ENCODE results near the gene SLC30A5.
"Not testable (repeated sequence)": the region's sequence is repeated elsewhere in the genome, so short reads cannot be mapped to it uniquely, and the experiment has no call there.

DNA sequence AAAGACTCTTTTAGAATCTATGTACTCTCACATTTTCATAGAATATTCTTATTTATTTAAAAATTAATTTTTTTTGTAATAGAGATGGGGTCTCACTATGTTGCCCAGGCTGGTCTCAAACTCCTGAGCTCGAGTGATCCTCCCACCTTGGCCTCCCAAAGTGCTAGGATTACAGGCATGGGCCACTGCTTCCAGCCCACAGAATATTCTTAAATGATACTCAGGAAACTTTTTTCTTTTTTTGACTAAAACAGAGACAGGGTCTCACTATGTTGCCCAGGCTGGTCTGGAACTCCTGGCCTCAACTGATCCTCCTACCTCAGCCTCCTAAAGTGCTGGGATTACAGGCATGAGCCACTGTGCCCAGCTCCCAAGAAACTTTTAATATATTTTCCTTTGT, 43.4 kb downstream of the SLC30A5 start:
- TF ChIP-seq, protein P1, sequence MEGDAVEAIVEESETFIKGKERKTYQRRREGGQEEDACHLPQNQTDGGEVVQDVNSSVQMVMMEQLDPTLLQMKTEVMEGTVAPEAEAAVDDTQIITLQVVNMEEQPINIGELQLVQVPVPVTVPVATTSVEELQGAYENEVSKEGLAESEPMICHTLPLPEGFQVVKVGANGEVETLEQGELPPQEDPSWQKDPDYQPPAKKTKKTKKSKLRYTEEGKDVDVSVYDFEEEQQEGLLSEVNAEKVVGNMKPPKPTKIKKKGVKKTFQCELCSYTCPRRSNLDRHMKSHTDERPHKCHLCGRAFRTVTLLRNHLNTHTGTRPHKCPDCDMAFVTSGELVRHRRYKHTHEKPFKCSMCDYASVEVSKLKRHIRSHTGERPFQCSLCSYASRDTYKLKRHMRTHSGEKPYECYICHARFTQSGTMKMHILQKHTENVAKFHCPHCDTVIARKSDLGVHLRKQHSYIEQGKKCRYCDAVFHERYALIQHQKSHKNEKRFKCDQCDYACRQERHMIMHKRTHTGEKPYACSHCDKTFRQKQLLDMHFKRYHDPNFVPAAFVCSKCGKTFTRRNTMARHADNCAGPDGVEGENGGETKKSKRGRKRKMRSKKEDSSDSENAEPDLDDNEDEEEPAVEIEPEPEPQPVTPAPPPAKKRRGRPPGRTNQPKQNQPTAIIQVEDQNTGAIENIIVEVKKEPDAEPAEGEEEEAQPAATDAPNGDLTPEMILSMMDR (conservative IDR thresholded peaks at IDR 0.05; ENCODE audit: low read depth, low read length) = not testable (repeated sequence)
- TF ChIP-seq EZH2 (IDR thresholded peaks at IDR 0.05; ENCODE audit: low read length, unreplicated experiment); EZH2phosphoT487 (IDR thresholded peaks at IDR 0.05; ENCODE audit: borderline replicate concordance, low read length): not testable (repeated sequence)
